Measurements from ENCODE around the gene MYO15A.

DNA sequence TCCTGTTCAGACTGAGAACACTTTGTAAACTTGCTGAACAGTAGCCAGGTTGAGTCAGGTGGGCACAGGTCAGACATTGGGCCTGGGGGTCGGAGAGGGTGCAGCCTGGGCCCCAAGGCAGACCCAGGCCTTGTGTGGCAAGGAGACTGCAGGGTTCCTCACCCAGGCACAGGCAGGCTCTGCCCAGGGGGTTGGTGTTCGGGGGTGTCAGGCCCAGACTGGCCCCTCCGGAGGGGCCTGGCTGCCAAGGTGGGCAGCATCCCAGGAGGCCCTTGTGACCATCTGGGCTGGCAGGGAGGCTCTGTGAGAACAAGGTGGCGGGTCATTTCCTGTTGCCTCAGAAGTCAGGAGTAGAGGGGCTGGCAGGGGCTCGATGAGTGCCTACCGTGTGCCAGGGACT is 585 bp upstream of the MYO15A start:
- TF ChIP-seq TCF7L2 (IDR thresholded peaks at IDR 0.05; ENCODE audit: low read depth, low read length) = no peak
- TF ChIP-seq, protein P1, sequence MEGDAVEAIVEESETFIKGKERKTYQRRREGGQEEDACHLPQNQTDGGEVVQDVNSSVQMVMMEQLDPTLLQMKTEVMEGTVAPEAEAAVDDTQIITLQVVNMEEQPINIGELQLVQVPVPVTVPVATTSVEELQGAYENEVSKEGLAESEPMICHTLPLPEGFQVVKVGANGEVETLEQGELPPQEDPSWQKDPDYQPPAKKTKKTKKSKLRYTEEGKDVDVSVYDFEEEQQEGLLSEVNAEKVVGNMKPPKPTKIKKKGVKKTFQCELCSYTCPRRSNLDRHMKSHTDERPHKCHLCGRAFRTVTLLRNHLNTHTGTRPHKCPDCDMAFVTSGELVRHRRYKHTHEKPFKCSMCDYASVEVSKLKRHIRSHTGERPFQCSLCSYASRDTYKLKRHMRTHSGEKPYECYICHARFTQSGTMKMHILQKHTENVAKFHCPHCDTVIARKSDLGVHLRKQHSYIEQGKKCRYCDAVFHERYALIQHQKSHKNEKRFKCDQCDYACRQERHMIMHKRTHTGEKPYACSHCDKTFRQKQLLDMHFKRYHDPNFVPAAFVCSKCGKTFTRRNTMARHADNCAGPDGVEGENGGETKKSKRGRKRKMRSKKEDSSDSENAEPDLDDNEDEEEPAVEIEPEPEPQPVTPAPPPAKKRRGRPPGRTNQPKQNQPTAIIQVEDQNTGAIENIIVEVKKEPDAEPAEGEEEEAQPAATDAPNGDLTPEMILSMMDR (IDR thresholded peaks at IDR 0.05) = no peak

Measured in Panc1 (cell line).